ENCODE data around the gene ASXL2.

ASXL2 gene

DNA sequence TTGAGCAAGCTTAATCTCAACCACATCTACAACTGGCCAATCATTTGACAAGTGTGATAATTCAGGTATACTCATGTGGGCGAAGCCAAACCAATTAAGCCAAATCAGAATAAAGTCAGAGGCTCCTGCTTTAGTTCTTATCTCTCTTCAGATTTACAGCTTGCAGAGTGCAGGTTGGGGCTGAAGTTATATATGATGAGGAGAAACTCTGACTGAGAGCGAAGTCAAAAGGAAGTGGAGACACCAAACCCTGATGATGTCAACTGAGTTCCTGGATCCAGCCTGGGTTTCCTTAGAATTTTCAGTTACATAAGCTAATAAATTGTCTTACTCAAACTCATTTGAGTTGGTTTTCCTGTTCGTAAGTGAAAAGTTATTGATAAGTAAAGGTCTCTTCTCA is 73.9 kb downstream of the ASXL2 start:
- DNase-seq (ENCODE audit: low read depth in 2 of 2): no peak

DNA sequence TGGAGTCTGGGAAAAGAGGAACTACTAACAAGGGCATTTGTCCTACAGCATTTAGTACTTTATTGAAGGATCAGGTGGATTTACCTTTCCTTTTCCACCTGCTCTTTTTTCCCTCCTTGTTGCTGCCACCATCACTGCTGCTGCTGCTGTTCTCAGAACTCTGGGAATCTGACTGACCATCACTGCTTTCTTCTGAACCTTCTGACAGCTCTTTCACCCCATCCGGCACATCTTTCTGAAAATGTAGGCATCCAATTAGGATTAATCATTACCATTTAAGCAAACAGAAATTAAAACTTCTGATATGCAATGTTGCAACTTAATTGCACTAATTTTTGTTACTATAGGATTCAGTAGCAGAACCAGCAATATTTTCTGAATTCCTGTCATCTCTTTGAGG is 79.0 kb downstream of the ASXL2 start:
- no peak for DNase-seq (ENCODE audit: low read depth in 2 of 2)

DNA sequence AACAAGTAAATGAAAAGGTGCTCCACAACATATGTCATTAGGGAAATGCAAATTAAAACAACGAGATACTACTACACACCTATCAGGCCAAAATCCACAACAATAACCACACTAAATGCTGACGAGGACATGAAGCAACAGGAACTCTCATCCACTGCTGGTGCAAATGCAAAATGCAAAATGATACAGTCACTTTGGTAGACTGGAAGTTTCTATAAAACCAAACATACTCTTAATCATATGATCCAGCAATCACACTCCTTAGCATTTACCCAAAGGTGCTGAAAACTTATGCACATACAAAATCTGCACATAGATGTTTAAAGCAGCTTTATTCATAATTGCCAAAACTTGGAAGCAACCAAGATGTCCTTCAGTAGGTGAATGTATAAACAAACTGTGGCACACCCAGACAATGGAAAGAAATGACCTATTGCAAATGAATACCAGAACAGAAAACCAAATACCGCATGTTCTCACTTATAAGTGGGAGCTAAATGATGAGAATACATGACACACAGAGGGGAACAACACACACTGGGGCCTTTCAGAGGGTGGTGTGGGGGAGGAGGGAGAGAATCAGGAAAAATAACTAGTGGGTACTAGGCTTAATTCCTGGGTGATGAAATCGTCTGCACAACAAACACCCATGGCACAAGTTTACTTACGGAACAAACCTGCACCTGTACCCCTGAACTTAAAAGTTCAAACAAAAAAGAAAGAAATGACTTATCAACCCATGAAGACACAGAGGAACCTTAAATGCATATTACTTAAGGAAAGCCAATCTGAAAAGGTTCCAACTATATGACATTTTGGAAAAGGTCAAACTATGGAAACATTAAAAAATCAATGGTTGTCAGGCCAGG is 80.4 kb downstream of the ASXL2 start:
- no peak for DNase-seq (ENCODE audit: low read depth in 2 of 2)

DNA sequence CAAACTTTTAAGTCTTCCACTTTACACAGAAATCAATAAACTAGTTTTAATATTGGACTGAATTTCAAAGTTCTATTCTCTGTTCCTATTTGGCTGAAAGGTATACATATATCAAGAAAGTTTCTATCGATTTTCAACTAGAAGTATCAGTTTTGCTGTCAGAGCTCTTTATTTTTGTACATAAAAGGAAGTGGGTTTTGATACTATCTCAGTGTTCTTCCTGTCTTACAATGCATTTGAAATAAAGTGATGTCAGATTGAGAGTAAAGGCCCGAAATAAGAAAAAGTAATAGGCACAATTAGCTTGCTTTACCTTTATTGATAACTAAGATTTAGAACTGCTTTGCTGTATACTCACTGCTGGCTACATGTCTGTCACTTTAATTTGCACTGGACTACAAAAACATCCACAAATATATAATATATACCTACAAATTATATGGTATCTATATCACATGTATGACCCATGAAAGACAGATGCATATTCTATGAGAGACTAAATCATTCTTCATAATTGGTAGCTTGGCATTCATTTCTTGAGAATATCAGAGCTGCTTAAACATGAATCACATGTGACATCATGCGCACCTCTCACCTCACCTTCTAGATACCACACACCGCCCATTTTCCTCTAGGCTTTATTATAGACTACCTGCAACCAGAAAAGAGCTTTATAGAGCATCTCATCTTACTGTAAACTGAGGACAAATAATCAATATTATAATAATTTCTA is 83.6 kb downstream of the ASXL2 start:
- no peak for DNase-seq (ENCODE audit: low read depth in 2 of 2)

DNA sequence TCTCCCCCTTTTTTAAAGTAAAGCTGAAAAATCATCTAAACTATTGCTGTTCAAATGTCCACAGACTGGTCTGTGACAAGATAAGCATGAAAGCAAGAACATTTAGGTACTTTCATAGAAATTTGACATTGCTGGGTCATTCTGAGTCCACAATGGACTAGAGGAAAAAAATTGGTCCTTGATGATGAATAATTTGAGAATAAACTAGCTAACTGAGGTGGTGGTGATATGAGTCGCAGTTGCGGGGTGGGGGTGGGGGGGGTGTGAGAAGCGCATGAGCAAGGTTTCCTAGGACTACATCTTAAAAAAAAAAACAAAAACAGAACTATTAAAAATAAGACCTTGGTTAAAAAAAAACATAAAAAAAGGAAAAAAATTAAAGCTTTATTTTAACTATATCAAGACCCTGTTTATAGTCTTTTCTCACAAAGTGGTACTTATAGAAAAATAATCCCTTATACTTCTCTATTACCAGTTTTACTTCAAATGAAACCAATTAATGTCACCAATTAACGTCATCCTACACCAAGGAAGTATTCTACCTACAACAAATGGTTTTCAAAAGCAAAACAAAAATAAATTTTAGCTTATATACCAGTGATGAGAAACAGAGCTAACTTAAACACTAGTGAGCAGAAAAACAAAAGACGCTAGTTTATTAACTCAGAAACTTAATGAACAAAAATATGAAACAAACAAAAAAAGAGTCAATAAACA is 88.1 kb downstream of the ASXL2 start:
- no peak for DNase-seq (ENCODE audit: low read depth in 2 of 2)

DNA sequence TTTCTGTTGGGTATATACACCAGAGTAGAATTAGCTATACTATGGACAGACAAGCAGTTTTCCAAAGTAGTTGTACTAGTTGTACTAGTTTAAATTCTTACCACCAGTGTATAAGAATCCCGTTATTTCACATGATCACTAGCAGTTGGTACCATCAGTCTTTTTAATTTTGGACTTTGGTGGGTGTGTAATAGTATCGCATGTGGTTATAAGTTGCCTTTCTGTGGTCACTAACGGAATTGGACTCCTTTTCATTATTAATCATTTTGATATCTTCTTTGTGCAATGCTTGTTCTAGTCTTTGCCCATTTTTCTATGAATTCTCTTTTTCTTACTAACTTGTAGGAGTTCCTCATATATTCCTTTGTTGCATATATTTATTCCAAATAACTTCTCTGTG is 89.8 kb downstream of the ASXL2 start:
- DNase-seq (ENCODE audit: low read depth in 2 of 2): no peak

DNA sequence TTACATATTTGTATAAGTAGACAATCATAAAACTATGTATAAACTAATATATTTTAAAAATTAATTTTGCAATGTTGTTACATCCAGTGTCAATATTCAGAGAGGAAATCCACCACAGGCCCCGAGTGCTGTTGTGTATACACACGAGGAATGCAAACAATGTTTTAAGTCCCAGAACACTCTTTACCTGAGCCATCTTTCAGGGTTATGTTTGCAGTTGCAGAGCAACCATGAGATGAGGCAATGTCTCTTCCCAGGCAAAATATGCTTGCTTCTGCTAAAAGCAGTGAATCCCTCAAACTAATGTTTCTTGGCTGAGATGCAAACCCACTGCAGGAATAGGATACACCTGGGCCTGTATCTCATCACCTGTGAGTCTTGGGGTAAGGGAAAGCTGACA is 91.3 kb downstream of the ASXL2 start:
- no peak for DNase-seq (ENCODE audit: low read depth in 2 of 2)

DNA sequence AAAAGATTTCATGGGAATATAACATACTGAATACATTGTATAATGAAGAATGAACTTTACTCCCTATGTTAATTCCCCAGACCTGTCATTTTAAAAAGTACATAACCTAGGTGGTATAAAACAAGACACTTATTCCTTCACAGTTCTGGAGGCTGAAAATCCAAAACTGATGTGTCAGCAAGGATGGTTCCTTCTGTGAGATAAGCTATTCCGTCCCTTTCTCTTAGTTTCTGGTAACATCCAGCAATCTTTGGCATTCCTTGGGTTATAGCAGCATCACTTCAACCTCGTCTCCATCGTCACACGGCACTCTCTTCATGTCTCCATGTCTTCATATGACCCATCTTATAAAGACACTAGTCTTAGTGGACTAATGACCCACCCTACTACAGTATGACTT is 93.9 kb downstream of the ASXL2 start:
- DNase-seq (ENCODE audit: low read depth in 2 of 2): no peak

DNA sequence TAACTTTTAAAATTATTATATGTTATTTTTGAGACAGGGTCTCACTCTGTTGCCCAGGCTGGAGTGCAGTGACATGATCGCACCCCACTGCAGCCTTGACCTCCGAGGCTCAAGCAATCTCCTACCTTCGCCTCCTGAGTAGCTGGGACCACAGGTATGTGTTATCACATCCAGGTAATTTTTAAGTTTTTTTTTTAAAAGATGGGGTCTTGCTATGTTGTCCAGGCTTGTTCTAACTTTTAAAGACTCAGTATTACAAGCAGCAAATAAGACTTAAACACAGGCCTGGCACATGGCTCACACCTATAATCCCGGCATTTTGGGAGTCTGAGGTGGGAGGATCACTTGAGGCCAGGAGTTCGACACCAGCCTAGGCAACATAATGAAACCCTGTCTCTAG is 101.2 kb downstream of the ASXL2 start:
- DNase-seq (ENCODE audit: low read depth in 2 of 2): no peak

DNA sequence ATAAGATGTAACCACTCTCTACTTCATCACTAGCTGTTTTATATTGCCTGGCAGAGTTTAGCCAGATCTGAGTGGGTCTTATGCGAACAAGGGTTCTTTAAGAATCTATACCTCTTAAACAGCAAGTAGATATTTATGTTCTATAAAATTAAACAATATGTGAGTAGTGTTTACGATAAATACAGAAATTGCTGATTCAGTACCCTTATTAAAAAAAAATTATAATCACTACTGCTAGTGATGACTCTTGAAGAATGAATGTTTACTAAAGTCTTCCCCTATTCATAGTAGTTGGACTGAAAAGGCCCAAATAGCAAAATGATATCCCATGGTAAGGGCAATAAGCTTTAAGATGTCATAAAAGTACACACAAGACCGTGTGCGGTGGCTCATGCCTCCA is 106.2 kb downstream of the ASXL2 start:
- no peak for DNase-seq (ENCODE audit: low read depth in 2 of 2)

DNA sequence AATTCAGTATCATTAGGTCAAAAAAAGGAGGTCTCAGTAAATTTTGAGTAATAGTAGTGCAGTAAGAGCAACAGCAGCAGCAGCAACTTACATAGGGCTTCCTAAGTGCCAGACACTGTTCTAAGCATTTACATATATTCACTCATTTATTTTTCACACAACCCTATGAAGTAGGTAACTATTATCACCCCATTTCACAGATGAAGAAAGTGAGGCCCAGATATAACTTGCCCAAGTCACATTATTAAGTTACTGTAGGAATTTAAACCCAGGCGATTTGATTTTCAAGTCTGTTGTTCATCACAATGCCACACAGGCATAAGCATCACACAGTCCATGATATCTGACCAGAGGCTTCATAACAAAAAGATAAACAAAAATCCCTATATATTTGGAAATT is 114.7 kb downstream of the ASXL2 start:
- DNase-seq (ENCODE audit: low read depth in 2 of 2): no peak

DNA sequence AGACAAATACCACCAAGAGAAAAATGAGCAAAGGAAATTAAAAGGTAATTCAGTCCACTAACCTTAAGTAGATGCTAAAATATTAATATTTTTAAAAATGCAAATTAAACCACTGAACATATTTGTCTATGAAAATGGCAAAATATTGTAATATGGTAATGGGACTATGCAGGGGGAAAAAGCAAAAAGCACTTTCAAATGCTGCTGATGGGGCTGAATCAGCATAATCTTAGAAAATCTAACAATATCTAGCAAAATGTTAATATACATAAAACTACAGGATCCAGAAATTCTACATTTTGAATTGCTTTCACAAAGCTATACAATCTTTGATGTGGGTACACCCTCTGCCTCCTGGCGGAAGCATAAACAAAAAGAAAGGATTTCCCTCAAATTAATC is 118.0 kb downstream of the ASXL2 start:
- DNase-seq (ENCODE audit: low read depth in 2 of 2): no peak

DNA sequence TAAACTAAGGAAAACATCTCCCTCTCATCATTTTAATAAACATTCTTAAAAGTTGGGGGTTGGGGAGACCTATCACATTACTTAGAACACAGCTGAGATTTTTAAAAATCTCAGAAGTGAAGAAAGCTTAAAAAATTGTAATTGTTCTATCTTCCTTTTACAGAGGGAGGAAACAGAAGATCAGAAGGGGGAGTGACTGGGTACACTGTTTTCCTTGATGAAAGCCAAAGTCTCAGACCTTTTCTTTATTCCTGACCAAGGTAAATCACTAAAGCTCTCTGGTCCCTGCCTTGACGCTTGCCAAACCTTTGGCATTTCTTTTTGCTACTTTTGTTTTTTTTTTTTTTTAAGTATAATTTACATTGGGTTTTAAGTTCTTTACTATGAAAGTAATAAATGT is 119.9 kb downstream of the ASXL2 start:
- no peak for DNase-seq (ENCODE audit: low read depth in 2 of 2)

DNA sequence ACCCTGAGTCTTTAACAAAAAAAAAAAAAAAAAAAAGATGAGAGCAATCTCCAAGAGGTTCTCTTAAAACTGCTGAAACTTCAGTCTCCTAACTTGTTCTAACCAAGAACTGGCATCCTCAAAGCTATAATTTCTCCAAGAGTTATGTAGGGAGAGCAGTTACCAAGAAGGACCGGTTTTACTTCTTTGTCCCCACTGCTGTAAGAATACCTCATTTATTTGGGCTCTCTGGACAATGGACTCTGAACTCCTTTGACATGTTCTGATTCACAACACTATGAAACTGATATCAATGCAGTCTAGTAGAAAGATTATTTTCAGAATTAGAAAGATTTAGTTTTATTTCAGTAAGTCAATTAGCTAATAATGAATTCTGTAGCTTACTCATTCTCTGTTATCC is 120.4 kb downstream of the ASXL2 start:
- DNase-seq (ENCODE audit: low read depth in 2 of 2): no peak

DNA sequence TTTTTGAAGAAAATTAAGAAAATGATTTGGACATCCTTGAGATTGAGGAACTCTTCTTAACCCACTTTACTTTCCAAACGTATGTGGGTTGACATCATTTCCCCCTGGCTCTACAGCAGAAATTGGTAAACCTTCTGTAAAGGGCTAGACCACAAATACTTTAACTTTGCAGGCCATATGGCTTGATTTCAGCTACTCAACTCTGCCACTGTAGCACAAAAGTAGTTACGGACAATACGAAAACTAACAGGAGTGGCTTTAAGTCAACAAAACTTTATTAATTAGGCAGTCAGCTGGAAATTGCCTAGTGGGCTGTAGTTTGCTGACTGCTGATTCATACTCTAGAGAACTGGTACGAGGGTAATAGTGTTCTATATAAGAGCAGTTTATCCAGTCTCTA is 121.8 kb downstream of the ASXL2 start:
- no peak for DNase-seq (ENCODE audit: low read depth in 2 of 2)

DNA sequence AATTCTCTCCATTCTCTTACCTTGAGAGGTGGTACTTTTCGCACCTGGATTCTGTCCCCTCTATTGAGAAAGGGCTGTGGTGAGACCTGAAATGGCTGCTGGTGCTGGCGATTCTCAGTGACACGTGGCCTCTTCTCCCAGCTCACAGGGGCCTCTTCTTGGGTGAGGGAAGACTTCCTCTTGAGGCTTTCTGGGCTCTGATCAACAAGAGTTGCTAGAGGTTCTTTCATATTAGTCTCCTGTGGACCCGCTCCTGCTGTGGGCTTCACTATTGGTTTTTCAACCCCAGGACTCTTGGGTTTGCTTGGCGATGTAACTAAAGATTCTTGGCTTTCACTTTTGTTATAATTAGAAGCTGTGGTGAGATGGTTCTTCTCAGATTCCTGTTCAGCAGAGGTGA is 128.6 kb downstream of the ASXL2 start:
- no peak for DNase-seq (ENCODE audit: low read depth in 2 of 2)

DNA sequence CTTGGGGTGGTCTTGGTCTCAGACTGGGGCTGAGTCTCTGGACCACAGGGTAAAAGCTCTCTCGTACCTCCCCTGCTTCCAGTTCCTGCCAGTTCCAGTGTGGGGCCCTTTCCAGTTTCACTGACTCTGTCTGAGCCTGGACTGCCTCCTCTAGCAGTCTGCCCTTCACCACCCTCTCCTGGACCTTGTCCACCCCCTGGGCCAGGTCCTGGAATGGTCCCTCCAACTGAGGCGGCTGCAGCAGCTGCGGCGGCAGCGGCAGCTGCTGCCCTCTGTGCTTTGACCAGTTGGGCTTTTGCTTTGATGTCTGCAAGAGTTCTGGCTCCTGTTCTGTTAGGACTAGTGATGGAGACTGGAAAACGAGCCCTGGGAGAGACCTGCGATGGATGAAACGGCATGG is 134.2 kb downstream of the ASXL2 start:
- DNase-seq (ENCODE audit: low read depth in 2 of 2): no peak

DNA sequence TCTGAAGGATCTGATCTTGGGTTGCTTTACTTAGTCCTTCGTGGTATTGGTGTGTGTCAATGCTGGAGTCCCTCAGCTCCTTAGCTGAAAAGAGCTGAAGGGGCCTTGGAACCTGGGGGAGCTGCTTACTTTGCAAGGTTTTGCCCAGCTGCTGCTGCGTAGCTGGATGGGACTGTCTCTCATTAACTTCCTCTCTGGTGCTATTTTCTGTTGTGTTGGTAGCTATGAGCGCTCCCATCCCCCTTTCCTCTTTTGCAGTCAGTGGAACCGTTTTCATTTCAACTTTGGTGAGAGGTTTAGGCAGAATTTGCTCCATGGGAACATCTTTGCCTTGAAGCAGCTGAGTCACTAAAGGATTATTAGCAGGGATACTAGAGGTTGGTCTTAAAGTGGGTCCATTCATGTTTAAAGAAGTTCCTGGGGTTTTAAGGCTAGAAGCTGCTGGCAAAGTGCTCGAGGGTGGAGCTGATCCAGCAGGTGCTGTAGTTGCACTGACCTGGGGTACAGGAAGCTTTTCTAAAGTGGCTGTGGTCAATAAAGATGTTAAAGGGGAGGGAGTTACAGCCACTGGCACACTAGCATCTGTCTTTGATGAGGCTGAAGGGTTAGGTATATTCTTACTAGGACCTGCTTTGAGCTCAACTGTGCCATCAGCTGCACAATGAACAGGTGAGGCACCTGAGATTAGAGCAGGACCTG is 135.0 kb downstream of the ASXL2 start:
- no peak for DNase-seq (ENCODE audit: low read depth in 2 of 2)

DNA sequence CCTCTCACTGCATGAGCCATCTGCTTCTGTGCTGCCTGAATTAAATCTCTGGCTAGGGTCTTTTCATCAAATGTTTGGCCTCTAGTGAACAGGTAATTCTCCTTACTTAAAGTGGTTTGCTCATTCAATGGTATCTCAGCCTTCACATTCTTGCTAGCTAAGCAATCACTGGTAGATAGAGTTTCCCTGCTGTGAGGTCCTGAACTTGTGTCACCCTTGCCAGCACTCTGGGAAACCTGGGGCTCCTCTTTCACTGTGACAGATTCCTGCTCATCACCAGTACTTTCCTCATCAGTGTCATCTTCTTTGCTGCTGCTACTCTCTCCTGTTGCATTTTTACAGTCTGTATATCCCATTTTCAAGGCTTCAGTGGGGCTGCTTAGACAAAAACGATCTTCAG is 135.8 kb downstream of the ASXL2 start:
- no peak for DNase-seq (ENCODE audit: low read depth in 2 of 2)

DNA sequence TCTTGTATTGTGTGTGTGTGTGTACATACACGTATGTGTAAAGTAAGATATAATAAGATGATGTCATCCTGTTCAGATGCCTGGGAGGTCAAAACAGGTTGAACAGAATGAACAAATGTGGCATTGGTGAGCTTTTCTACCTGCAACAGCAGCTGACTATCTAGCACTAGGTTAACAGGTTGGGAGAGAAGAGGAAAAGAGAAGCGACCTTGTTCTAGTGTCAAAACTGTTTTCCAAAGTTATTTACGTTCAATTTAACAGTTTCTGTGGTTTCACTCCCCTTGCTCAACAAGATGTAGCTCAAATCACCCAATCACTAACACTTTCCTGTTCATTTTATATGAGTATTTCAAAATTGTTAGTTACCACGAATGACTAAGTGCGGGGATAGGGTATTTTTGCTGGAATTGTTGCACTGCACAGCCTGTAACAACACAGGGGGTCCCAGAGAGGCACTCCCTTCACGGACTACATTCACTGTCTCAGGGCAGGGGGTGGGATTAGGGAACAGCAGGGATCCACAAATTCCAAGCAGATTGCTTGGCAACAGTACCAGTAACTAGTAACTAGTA is 137.4 kb downstream of the ASXL2 start:
- DNase-seq (ENCODE audit: low read depth in 2 of 2): no peak

DNA sequence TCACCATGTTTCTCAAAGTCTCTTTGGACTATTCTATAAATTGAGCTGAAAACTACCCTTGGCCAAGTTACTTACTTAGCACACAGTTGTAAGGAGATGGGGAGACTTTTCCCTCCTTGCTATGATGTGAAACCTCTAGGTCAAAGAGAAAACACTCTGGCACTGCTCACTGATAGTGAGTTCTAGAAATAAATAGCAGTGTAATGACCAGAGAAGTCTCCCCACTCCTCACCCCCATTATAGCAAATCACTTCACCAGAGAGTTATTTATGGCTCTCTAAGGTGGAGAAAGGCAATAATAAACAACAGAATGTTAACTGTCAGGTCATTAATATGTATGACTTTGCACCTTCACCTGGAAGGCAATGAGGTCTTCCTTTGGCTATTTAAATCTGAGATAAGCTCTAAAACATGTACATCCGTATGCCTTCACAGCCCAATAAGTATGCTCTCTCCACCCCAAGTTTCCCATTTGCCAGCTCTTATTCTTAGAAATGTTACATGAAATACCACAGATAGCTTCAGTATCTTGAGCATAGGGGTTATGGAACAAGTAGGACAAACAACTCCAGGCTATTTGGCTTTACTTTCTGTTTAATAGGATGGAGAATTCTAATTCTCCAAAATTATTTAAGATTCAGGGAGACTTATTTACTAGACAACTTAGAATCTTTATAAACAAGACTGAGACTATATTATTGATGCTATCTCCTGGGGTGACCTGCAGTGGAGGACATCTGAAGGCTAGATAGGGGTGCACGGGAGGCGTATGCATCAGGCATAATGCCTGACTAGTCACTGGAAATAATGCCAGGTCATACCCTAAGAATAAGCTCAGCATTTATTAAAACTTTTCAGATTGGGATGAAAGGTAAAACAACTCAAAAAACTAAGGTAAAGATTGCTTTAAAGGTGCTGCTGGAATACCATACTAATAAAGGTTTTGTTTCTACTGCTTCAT is 139.6 kb downstream of the ASXL2 start:
- DNase-seq (ENCODE audit: low read depth in 2 of 2): no peak

Measured in activated CD8-positive, alpha-beta memory T cell treated with anti-CD3 and anti-CD28 coated beads for 4 hours (primary cell).